NCI-H748 treated with DMSO at 0.1 percent for 48 hours (cell line): ENCODE results near the gene TEX53.

Experiments used
- DNase-seq: peaks from one replicate; lab custom pipeline; 2025; lab: John Stamatoyannopoulos, UW

Gene TEX53

GRCh38 chr9:114657705-114658104, at the start of gene TEX53:
Gene TEX53, minus strand, starts transcription at chr9:114657805. Its CDS starts 31 bp downstream, at chr9:114657774.
- DNase-seq, result no peak

DNA sequence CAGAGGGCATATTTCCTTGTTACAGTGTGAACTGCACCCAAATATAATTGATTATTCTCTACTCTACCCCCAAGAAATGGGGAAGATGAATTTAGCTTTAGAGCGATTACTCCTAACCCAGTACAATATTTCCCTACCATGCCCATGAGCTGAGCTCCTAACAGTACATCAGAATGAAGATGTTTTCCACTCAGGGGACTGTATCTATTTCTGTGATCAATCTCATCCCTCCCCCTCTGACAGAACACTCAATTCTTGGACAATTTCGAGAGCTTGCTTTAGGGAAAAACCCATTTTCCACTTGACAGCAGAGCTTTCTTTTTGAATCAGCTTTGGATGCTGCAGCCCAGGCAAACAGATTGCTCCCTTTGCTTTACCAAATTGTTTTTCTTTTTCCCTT, 49.1 kb upstream of the TEX53 start:
- no peak for DNase-seq

DNA sequence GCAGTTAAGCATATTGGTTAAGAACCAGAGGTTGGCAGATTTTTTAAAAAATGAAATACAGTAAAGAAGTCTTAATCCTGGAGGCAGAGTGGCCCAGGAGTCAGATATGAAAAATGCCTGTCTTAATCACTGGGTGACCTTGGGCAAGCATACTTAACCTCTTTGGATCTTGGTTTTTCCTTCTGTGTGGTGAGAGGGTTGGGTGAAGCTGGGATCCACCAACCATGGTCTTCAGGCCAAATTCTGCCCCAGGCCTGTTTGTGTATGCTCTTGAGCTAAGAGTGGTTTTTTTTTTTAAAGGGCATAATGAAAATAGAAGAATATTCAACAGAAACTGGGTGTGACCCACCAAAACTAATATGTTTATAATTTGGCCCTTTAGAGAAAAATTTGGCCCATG, 44.4 kb upstream of the TEX53 start:
- no peak for DNase-seq

DNA sequence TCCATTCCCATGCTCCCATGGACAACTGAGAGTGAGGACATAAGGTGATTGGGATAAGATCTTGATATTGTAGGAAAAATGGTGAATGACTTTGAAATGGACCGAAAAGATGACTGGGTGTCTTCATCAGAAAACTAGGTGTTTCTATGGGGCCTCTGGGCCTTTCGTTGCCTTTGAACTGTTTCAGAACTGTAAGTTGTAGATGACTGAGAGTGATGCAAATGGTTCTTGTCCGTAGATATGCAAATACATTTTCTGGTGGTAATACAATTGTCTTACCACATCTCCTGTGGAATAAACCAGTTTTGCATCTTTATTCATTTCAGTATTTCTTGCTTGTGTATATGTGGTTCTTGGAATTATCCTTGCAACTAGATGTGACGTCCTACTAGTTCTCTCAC, 40.3 kb upstream of the TEX53 start:
- no peak for DNase-seq

GRCh38 chr9:114696814-114697544, 39.4 kb upstream of the TEX53 start:
- no peak for DNase-seq

DNA sequence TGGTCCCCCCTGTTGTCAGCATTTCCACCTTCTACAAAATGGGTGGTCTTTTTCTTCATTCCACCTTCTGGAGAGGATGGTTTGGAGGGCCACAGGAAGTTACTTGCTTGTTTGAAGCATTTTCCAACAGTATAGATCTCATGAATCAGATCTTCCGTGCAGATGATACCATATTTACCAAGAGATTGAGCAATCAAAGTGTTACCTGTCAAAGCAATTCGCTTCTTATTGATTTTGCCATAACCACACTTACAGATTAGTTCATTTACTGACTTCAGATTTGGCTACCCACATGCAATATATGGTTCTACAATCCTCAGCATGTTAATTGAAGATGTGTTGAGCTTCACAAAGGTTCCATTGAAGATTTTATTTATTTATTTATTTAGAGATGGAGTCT, 38.3 kb upstream of the TEX53 start:
- DNase-seq, result no peak

DNA sequence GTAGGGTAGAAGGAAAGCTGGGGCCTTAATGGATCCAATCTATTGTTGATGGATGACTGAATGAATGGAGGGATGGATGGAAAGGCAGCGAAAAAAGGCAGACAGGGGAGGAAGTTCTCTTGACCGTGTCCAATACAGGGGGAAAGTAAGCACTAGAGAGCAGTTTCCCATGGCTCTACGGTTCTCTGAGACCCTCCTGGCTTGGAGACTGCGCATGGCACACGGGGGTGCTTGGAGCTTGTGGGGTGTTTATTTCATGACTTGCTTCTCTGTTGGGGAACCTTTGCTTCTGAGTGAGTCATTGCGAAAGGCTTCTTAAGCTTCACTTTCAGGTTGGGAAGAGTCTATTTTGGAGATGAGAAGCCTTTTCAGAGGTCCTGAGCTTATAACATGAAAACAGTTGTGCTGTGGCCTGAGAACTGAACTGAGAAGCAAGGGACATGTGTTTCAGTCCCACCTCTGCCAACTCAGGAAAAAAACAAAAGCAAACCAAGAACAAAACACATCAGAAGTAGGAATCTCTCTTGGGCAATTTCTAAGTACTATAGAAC, 37.2 kb upstream of the TEX53 start:
- DNase-seq, result no peak

DNA sequence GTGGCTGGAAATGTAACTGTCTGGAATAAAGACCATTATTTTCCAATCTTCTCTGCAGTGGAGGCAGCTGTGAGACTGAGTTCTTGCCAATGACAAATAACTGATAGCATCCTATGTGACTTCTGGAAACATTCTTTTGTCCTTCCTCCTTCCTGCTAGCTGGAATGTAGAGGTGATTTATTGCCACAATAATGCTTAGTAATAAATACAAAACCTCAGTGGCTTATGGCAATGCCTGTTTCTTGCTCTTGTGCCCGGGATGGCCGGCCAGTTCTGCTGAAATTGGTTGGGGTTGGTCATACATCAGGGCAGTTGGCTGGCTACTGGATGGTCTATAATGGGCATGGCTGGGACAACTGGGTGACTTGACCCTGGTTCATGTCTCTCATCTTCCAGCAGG, 36.5 kb upstream of the TEX53 start:
- no peak for DNase-seq

DNA sequence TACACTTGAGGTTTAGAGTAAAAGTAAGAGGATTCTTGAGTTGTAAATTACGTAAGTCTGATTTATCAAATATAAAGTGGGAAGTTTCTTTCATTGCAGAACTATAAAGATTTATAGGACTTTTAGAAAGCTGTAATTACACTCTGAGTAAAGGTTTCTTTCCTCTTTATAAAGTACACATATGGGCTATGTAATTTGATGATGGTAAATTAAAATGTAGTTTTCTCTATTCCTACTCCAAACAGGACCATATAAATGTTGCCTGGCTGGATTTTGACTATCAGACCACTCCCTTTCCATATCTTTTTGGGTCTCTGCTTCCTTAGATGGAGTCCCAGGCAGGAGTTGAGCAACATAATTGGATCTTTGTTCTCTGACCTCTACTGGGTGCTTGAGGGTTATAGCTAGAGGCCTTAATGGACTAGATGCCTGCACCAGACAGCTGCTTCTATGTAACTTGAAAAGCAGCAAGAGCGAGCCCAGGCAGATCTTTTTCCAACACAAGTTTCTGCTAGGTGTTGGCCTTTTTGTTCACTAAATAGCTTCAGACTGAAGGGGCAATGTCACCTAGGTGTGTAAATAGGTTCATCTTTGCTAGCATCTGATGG, 35.7 kb upstream of the TEX53 start:
- DNase-seq, result no peak

DNA sequence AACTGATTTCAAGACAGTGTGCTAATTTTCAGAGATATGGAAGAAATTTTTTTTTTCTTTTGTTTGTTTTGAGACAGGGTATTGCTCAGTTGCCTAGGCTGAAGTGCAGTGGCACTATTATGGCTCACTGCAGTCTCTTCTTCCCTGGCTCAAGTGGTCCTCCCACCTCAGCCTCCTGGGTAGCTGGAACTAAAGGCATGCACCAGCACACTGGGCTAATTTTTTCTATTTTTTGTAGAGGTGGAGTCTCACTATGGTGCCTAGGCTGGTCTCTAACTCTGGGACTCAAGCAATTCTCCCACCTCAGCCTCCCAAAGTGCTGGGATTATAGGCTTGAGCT, 34.3 kb upstream of the TEX53 start:
- no peak for DNase-seq

GRCh38 chr9:114691046-114691955, 33.7 kb upstream of the TEX53 start:
- DNase-seq, result no peak

DNA sequence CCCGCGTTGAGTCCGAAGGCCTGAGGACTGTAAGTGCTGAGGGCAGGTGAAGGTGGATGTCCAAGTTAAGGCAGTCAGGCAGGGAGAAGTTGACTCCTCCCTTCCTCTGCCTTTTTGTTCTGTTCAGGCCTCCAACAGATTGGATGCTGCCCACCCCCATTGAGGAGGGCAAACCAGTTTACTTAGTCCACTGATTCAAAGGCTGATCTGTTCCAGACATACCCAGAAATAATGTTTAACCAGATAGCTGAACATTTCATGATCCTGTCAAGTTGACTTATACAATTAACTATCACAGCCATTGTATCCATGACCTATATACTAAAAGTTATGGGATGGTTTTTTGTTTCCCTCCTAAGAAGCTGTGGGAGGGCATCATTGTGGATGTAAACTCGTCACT, 32.7 kb upstream of the TEX53 start:
- no peak for DNase-seq

DNA sequence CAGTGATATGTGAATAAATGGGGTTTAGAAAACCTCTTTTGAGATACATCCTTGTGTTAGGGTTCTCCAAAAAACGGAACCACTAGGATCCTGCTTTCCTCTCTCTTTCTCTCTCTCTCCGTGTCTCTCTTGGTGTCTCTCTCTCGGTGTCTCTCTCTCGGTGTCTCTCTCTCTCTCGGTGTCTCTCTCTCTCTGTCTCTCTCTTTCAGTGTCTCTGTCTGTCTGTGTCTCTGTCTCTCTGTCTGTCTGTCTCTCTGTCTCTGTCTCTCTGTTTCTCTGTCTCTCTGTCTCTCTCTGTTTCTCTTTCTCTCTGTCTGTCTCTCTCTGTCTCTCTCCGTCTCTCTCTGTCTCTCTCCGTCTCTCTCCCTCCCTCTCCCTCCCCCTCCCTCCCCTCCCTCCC, 32.2 kb upstream of the TEX53 start:
- DNase-seq, result no peak

GRCh38 chr9:114688909-114689610, 31.5 kb upstream of the TEX53 start:
- no peak for DNase-seq

DNA sequence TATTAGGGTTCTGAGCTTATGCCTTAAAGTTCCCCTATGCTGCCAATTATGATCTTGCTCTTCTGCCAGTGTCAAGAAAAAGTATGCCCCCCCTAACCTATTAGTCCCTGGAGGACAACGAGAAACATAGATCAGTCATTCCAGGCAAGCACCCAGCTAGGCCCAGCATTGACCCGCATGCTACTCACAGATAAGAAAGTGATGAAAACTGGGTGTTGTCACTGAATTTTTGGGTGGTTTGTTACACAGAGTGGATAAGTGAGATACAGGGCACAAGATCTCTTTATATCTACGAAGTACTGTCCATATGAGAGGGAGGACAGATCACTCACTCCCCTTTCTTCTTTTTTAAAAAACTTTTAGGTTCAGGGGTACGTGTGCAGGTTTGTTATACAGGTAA, 30.8 kb upstream of the TEX53 start:
- no peak for DNase-seq

DNA sequence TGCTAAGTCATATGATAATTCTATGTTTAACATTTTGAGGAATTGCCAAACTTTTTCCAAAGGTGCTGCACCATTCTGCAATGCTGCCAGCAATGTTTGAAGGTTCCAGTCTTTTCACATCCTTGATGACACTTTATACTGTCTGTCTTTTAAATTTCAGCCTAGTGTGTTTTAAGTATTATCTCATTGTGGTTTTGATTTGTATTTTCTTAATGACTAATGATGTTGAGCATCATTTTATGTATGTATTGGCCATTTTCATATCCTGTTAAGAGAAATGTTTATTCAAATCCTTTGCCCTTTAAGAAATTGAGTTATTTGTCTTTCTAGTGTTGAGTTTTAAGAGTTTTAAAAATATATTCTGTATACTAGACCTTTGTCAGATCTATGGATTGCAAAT, 29.4 kb upstream of the TEX53 start:
- DNase-seq, result no peak

DNA sequence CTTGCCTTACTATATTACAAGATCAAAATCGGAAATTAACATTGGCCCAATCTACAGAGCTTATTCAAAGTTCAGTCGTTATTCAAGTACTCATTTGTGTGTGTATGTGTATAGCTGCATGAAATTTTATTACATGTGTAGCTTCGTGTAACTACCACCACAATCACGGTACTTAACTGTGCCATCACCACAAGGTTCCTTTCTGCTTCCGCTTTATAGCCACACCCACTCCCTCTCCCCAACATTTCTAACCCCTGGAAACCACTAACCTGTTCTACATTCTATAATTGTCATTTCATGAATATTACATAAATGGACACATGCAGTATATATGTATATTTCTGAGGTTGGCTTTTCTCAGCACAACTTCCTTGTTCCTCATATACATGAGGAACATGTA, 28.3 kb upstream of the TEX53 start:
- DNase-seq, result no peak

DNA sequence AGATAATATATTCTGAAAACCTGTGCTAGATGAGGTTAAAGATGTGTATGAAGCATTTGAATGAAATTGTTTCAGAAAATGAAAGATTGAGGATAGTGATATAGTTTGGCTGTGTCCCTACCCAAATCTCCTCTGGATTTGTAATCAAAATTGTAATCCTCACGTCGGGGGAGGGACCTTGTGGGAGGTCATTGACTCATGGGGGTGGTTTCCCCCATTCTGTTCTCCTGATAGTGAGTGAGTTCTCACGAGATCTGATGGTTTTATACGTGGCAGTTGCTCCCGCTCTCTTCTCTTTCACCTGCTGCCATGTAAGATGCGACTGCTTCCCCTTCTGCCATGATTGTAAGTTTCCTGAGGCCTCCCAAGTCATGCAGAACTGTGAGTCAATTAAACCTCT, 26.4 kb upstream of the TEX53 start:
- no peak for DNase-seq

- no peak for DNase-seq
Observed at GRCh38 chr9:114682846-114683245, 25.2 kb upstream of the TEX53 start.

DNA sequence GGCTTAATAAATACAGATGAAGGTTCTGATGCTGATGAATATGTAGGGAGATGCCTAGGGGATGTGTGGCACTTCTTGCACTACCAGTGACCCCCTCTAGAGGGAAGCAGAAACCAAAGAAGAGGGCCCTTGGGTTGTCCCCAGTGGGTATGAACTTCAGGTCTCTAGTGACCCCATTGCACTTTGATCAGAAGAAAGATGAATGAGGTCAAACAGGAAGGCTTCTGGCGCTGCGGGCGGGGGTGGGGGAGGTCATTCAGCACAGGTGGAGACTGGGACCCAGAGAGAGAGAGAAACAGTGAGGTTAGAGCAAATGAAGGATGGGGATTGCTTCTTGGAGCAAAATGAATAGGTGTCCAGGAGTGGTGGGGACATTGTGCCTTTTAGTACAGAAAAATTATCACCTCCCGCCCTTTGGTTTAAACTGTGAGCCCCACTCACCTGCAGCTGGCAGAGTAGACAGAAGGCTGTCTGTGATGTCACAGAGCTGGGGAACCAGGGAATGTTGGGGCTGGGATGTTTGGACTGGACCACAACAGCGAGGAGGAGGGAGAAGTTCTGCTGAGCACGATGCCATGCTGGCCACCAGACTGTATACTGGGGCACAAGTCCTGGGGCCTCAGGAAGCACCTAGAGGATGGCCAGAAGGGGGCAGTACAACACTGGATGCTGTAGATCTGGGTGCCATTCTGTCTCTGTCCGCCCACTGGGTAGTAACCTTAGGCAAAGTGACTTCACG, 24.2 kb upstream of the TEX53 start, which contains the start of gene TEX48:
TSS of gene TEX48 (minus strand) at position 599 of the 739 bp plus-strand sequence. CDS start 10,469 bp downstream, outside the sequence.
- peak; percentile 36 for DNase-seq
